Stimulated activated CD4-positive, alpha-beta T cell treated with anti-CD3 and anti-CD28 coated beads, TNF-alpha, amount 100 ng/mL, for 24 hours (primary cell): Measurements from ENCODE around the gene BAD.
A peak's percentile ranks its signal among the peaks of the same experiment; 100 is the strongest.

Experiments used
- DNase-seq, 3 experiments: peaks; one replicate each; pipeline ENCODE4 v3.0.0-alpha.2; 2020; ENCODE audit warnings: low read depth in 3 of 3

Gene BAD

GRCh38 chr11:64276653-64277431, 7.6 kb downstream of the BAD start:
- no peak for DNase-seq

- DNase-seq = no peak
Observed at GRCh38 chr11:64275841-64276240, 8.6 kb downstream of the BAD start.

GRCh38 chr11:64275031-64275800, 9.2 kb downstream of the BAD start:
- DNase-seq = no peak

GRCh38 chr11:64269540-64270220, 14.8 kb downstream of the BAD start:
- peak; percentile 97 to 98 (median 98) for DNase-seq

GRCh38 chr11:64268893-64269539, 15.4 kb downstream of the BAD start:
- DNase-seq = peak in 1 of 3 experiments; percentile 57

- DNase-seq = no peak
Observed at GRCh38 chr11:64268025-64268892, 16.2 kb downstream of the BAD start.

- DNase-seq = no peak
Observed at GRCh38 chr11:64267207-64267945, 17.1 kb downstream of the BAD start.

GRCh38 chr11:64266339-64266738, 18.1 kb downstream of the BAD start:
- DNase-seq = no peak

GRCh38 chr11:64265176-64266160, 19.0 kb downstream of the BAD start:
- DNase-seq = no peak

- no peak for DNase-seq
Observed at GRCh38 chr11:64264371-64264852, 20.1 kb downstream of the BAD start.

GRCh38 chr11:64263947-64264317, 20.5 kb downstream of the BAD start:
- DNase-seq = no peak

- DNase-seq = no peak
Observed at GRCh38 chr11:64263021-64263946, 21.2 kb downstream of the BAD start.

GRCh38 chr11:64262271-64263002, 22.0 kb downstream of the BAD start:
- DNase-seq = no peak

- no peak for DNase-seq
Observed at GRCh38 chr11:64261556-64262080, 22.8 kb downstream of the BAD start.

- DNase-seq = no peak
Observed at GRCh38 chr11:64260147-64260708, 24.2 kb downstream of the BAD start.

- no peak for DNase-seq
Observed at GRCh38 chr11:64259533-64260067, 24.9 kb downstream of the BAD start.
